Neutrophil (primary cell): ENCODE data around the gene CALCOCO1.

Source experiments
- H3K27ac ChIP-seq: fragments of 200-600 bp; sonication (generic); 2 replicates; pipeline ENCODE4 v1.5.1; 2016; ENCODE audit warnings: mild to moderate bottlenecking, moderate library complexity
- H3K27me3 ChIP-seq: fragments of 200-600 bp; sonication (generic); 2 replicates; pipeline ENCODE4 v1.6.0; 2016; ENCODE audit warnings: mild to moderate bottlenecking
- H3K36me3 ChIP-seq: fragments of 200-600 bp; sonication (generic); 2 replicates; pipeline ENCODE4 v1.5.1; 2017
- H3K4me1 ChIP-seq, 2 experiments: fragments of 200-600 bp in 1 of 2; sonication (generic) in 1 of 2; 1 replicate in 1 of 2; 2 replicates in 1 of 2; pipeline versions ENCODE4 v1.5.1 to v1.6.1; 2013 to 2016; ENCODE audit warnings: low read depth in 1 of 2, low read length in 1 of 2, mild to moderate bottlenecking in 1 of 2, moderate library complexity in 1 of 2; ENCODE audit not compliant: control insufficient read depth in 1 of 2, insufficient read depth in 1 of 2
- H3K4me3 ChIP-seq, 2 experiments: fragments of 200-600 bp in 1 of 2; sonication (generic) in 1 of 2; 1 replicate in 1 of 2; 2 replicates in 1 of 2; pipeline ENCODE4 v1.5.1; 2013 to 2016; ENCODE audit warnings: low read depth in 1 of 2, low read length in 1 of 2, mild to moderate bottlenecking in 1 of 2, moderate library complexity in 1 of 2
- H3K9me3 ChIP-seq: fragments of 200-600 bp; sonication (generic); 2 replicates; pipeline ENCODE4 v1.5.1; 2016
- CTCF ChIP-seq: fragments of 200-600 bp; sonication (generic); IDR thresholded peaks from 2 replicates; pipeline ENCODE4 v1.5.1; 2016; ENCODE audit warnings: antibody characterized with exemption

The CALCOCO1 gene

GRCh38 chr12:53676656-53677015 is 50.6 kb downstream of the CALCOCO1 start:
- Histone ChIP-seq H3K27ac (no peak overlapping the region), H3K36me3 (peaks cover 11% of the 10 kb centered on the region), H3K9me3 (no peaks in the 10 kb centered on the region), H3K4me1 (peaks cover 23 to 25% of the 10 kb centered on the region in 2 experiments), H3K27me3 (peaks cover 42% of the 10 kb centered on the region), H3K4me3 (peak overlapping the region; percentile 95 to 98)
- no peak for TF ChIP-seq CTCF

GRCh38 chr12:53675701-53676607 is 51.3 kb downstream of the CALCOCO1 start, which contains the start of gene ATP5MC2:
TSS of gene ATP5MC2 (minus strand) at chr12:53676083. CDS start at chr12:53672614, 3,469 bp downstream.
- Histone ChIP-seq H3K4me1 (peaks cover 23 to 25% of the 10 kb centered on the region in 2 experiments), H3K27ac (peak within 1 kb of the TSS; percentile 87), H3K27me3 (peaks cover 42% of the 10 kb centered on the region), H3K4me3 (peak within 1 kb of the TSS; percentile 95 to 98), H3K36me3 (peaks cover 18% of the 10 kb centered on the region), H3K9me3 (no peaks in the 10 kb centered on the region)
- TF ChIP-seq CTCF, result peak; percentile 99

GRCh38 chr12:53674977-53675700 is 52.1 kb downstream of the CALCOCO1 start:
- Histone ChIP-seq H3K36me3 (peaks cover 23% of the 10 kb centered on the region), H3K4me3 (peak overlapping the region; percentile 95 to 98), H3K4me1 (peaks cover 23 to 25% of the 10 kb centered on the region in 2 experiments), H3K27me3 (peaks cover 39% of the 10 kb centered on the region), H3K9me3 (no peaks in the 10 kb centered on the region), H3K27ac (peak overlapping the region; percentile 87)
- TF ChIP-seq CTCF, result no peak

GRCh38 chr12:53670971-53671370 is 56.3 kb downstream of the CALCOCO1 start:
- no peak overlapping the region for H3K27ac ChIP-seq
- H3K4me1 ChIP-seq, result peaks cover 8 to 10% of the 10 kb centered on the region in 2 experiments
- no peak for TF ChIP-seq CTCF
- H3K36me3 ChIP-seq, result peaks cover 56% of the 10 kb centered on the region
- H3K27me3 ChIP-seq, result no peaks in the 10 kb centered on the region
- H3K4me3 ChIP-seq, result no peak overlapping the region
- no peaks in the 10 kb centered on the region for H3K9me3 ChIP-seq

- Histone ChIP-seq H3K4me1 (peaks cover 4 to 5% of the 10 kb centered on the region in 2 experiments), H3K9me3 (no peaks in the 10 kb centered on the region), H3K27ac (no peak overlapping the region), H3K4me3 (no peak overlapping the region), H3K27me3 (no peaks in the 10 kb centered on the region), H3K36me3 (peaks cover 62% of the 10 kb centered on the region)
- no peak for TF ChIP-seq CTCF
Measured at GRCh38 chr12:53670308-53670707, 56.9 kb downstream of the CALCOCO1 start.
